Liver (tissue), 9 donors: ENCODE results near the gene CDCP1. TPM values are rescaled to one million over a fixed set of nuclear protein-coding genes. Genes with fewer than 3 reads are reported as not detected.

Experiments
- DNase-seq: peaks from one replicate; pipeline ENCODE4 v3.0.0-alpha.2; 2017; ENCODE audit warnings: low spot score
- H3K27ac ChIP-seq, 2 donors: one replicate each; pipeline ENCODE4 v1.7.0; 2013; ENCODE audit warnings: inconsistent platforms in 2 of 2, low read length in 2 of 2, control low read depth in 1 of 2, low read depth in 1 of 2, mild to moderate bottlenecking in 1 of 2
- H3K27me3 ChIP-seq, 4 donors: one replicate each; pipeline versions ENCODE4 v1.6.1 to v1.7.0; 2013; ENCODE audit warnings: low read length in 3 of 4, inconsistent platforms in 1 of 4, mild to moderate bottlenecking in 1 of 4, moderate library complexity in 1 of 4; ENCODE audit not compliant: control insufficient read depth in 4 of 4, insufficient read depth in 4 of 4
- H3K36me3 ChIP-seq, 4 donors: one replicate each; pipeline versions ENCODE4 v1.6.1 to v1.7.0; 2013; ENCODE audit warnings: low read length in 3 of 4, mild to moderate bottlenecking in 3 of 4, low read depth in 1 of 4, moderate library complexity in 1 of 4; ENCODE audit not compliant: control insufficient read depth in 4 of 4, insufficient read depth in 3 of 4
- H3K4me1 ChIP-seq, 4 donors: one replicate each; pipeline versions ENCODE4 v1.6.1 to v1.7.0; 2013; ENCODE audit warnings: low read length in 3 of 4, mild to moderate bottlenecking in 3 of 4, moderate library complexity in 1 of 4; ENCODE audit not compliant: control insufficient read depth in 4 of 4, insufficient read depth in 4 of 4
- H3K4me3 ChIP-seq, 3 donors: one replicate each; pipeline versions ENCODE4 v1.6.1 to v1.7.0; 2013; ENCODE audit warnings: low read length in 3 of 3, control low read depth in 1 of 3, low read depth in 1 of 3, mild to moderate bottlenecking in 1 of 3
- H3K9ac ChIP-seq, 2 donors: one replicate each; pipeline ENCODE4 v1.7.0; 2013; ENCODE audit warnings: low read length in 2 of 2, mild to moderate bottlenecking in 2 of 2, moderate library complexity in 2 of 2, control low read depth in 1 of 2, low read depth in 1 of 2
- H3K9me3 ChIP-seq, 4 donors: one replicate each; pipeline versions ENCODE4 v1.6.1 to v1.7.0; 2013; ENCODE audit warnings: low read length in 3 of 4; ENCODE audit not compliant: control insufficient read depth in 4 of 4
- ATF3 ChIP-seq: IDR thresholded peaks from 2 replicates; pipeline ENCODE4 v1.6.1; 2016; ENCODE audit warnings: antibody characterized with exemption
- CTCF ChIP-seq: fragments of 150-350 bp; IDR thresholded peaks from 2 replicates; pipeline ENCODE4 v1.5.1; 2017; ENCODE audit warnings: improper control_type of control experiment, low read depth, low read length; ENCODE audit not compliant: missing input control
- EGR1 ChIP-seq, 2 donors: IDR thresholded peaks; 2 replicates each; pipeline ENCODE4 v1.6.1; 2016 to 2018; ENCODE audit warnings: antibody characterized with exemption in 2 of 2, low read depth in 2 of 2
- FOXA1 ChIP-seq: IDR thresholded peaks from 2 replicates; pipeline ENCODE4 v1.6.1; 2016; ENCODE audit warnings: antibody characterized with exemption
- FOXA2 ChIP-seq: IDR thresholded peaks from 2 replicates; pipeline ENCODE4 v1.6.1; 2016; ENCODE audit warnings: antibody characterized with exemption
- GABPA ChIP-seq, 2 donors: IDR thresholded peaks in 1 of 2; conservative IDR thresholded peaks in 1 of 2; 2 replicates each; pipeline ENCODE4 v1.6.1; 2016; ENCODE audit warnings: antibody characterized with exemption in 2 of 2, mild to moderate bottlenecking in 1 of 2, moderate library complexity in 1 of 2
- HNF4A ChIP-seq, 2 donors: conservative IDR thresholded peaks; 2 replicates each; pipeline ENCODE4 v1.6.1; 2016; ENCODE audit warnings: antibody characterized with exemption in 2 of 2, mild to moderate bottlenecking in 2 of 2
- HNF4G ChIP-seq: IDR thresholded peaks from 2 replicates; pipeline ENCODE4 v1.6.1; 2016; ENCODE audit warnings: antibody characterized with exemption
- JUND ChIP-seq, 2 donors: IDR thresholded peaks; 2 replicates each; pipeline ENCODE4 v1.6.1; 2016; ENCODE audit warnings: antibody characterized with exemption in 2 of 2
- MAX ChIP-seq: IDR thresholded peaks from 2 replicates; pipeline ENCODE4 v1.6.1; 2016; ENCODE audit warnings: antibody characterized with exemption
- NR2F2 ChIP-seq: IDR thresholded peaks from 2 replicates; pipeline ENCODE4 v1.6.1; 2016; ENCODE audit warnings: antibody characterized with exemption
- RAD21 ChIP-seq, 2 donors: IDR thresholded peaks; 2 replicates each; pipeline ENCODE4 v1.6.1; 2016; ENCODE audit warnings: antibody characterized with exemption in 2 of 2, mild to moderate bottlenecking in 2 of 2
- REST ChIP-seq: IDR thresholded peaks from 2 replicates; pipeline ENCODE4 v1.6.1; 2016; ENCODE audit warnings: antibody characterized with exemption, mild to moderate bottlenecking
- RXRA ChIP-seq, 2 donors: IDR thresholded peaks; 2 replicates each; pipeline ENCODE4 v1.6.1; 2017 to 2018; ENCODE audit warnings: antibody characterized with exemption in 2 of 2, mild to moderate bottlenecking in 1 of 2
- SP1 ChIP-seq: IDR thresholded peaks from 2 replicates; pipeline ENCODE4 v1.6.1; 2018; ENCODE audit warnings: antibody characterized with exemption, mild to moderate bottlenecking
- TAF1 ChIP-seq: conservative IDR thresholded peaks from 2 replicates; pipeline ENCODE4 v1.6.1; 2016; ENCODE audit warnings: antibody characterized with exemption, mild to moderate bottlenecking
- YY1 ChIP-seq: IDR thresholded peaks from 2 replicates; pipeline ENCODE4 v1.6.1; 2016; ENCODE audit warnings: antibody characterized with exemption, mild to moderate bottlenecking
- ZBTB33 ChIP-seq: IDR thresholded peaks from 2 replicates; pipeline ENCODE4 v1.6.1; 2016; ENCODE audit warnings: antibody characterized with exemption
- WGBS: extraction: QIAGEN DNeasy Blood & Tissue Kit; methylation state at CpG from one replicate; pipeline ENCODE4 v1.1.7; 2013; 5-methylcytosine and 5-hydroxymethylcytosine counted together
- polyA plus RNA-seq, 2 donors: library from polyadenylated mRNA; stranded (reverse) in 1 of 2; unstranded in 1 of 2; fragments of 200-250 nt in 1 of 2; fragments of >200 nt in 1 of 2; fragmentation: Nextera tagmentation in 1 of 2; extraction: Ambion mirVana in 1 of 2; gene quantifications; one replicate each; pipeline versions ENCODE4 v1.2.1 to v1.2.3, GENCODE V29; 2013 to 2015
- total RNA-seq, 2 donors: library from RNA; depleted of rRNA; stranded (reverse); fragments of >200 nt; gene quantifications; one replicate each; pipeline ENCODE4 v1.2.3, GENCODE V29; 2014
- donor health status: healthy.
- donor health status: healthy.
- donor health status: healthy.
- donor health status: healthy.
- donor health status: healthy.

The CDCP1 gene
- total and polyA plus RNA-seq, 4 donors: 0.22 to 0.67 (median 0.45) TPM

- Histone ChIP-seq H3K9ac (no peak overlapping the region), H3K9me3 (no peaks in the 10 kb centered on the region), H3K36me3 (no peaks in the 10 kb centered on the region), H3K4me3 (no peak overlapping the region), H3K27me3 (no peaks in the 10 kb centered on the region), H3K4me1 (no peaks in the 10 kb centered on the region), H3K27ac (no peak overlapping the region)
- TF ChIP-seq GABPA (IDR thresholded peaks at IDR 0.05 in 1 of 2, conservative IDR thresholded peaks at IDR 0.05 in 1 of 2): no peak
- no peak for TF ChIP-seq REST
- no peak for TF ChIP-seq EGR1 (IDR thresholded peaks at IDR 0.05; ENCODE audit: low read depth in 2 of 2)
- TF ChIP-seq JUND (IDR thresholded peaks at IDR 0.05): no peak
- no peak for TF ChIP-seq CTCF
- no peak for TF ChIP-seq MAX
- TF ChIP-seq RAD21 (IDR thresholded peaks at IDR 0.05): no peak
- no peak for TF ChIP-seq FOXA1
- no peak for TF ChIP-seq ATF3
- no peak for TF ChIP-seq HNF4G
- TF ChIP-seq ZBTB33: no peak
- TF ChIP-seq YY1: no peak
- TF ChIP-seq RXRA (IDR thresholded peaks at IDR 0.05): no peak
- no peak for TF ChIP-seq FOXA2
- TF ChIP-seq NR2F2: no peak
- 41% methylated on average over 2 of the region's 2 CpGs for WGBS
- DNase-seq: no peak
These were observed 28.1 kb upstream of the CDCP1 start for GRCh38 chr3:45174234-45174633.

GRCh38 chr3:45173776-45174175 lies 27.6 kb upstream of the CDCP1 start:
- no peak overlapping the region for H3K27ac ChIP-seq
- H3K9ac ChIP-seq: no peak overlapping the region
- no peak for DNase-seq
- no peaks in the 10 kb centered on the region for H3K27me3 ChIP-seq
- 97% methylated on average over 1 of the region's 1 CpG for WGBS
- H3K4me1 ChIP-seq: no peaks in the 10 kb centered on the region
- no peak overlapping the region for H3K4me3 ChIP-seq
- H3K9me3 ChIP-seq: no peaks in the 10 kb centered on the region
- no peaks in the 10 kb centered on the region for H3K36me3 ChIP-seq
- TF ChIP-seq RXRA (IDR thresholded peaks at IDR 0.05) (no peak), CTCF (no peak), SP1 (no peak), ZBTB33 (no peak), EGR1 (IDR thresholded peaks at IDR 0.05; ENCODE audit: low read depth in 2 of 2) (no peak), MAX (no peak), FOXA1 (no peak), HNF4G (no peak), ATF3 (no peak), HNF4A (conservative IDR thresholded peaks at IDR 0.05) (no peak), NR2F2 (no peak), TAF1 (no peak), FOXA2 (no peak), YY1 (no peak)
